ENCODE results near the gene TJP1. TPM values are rescaled to one million over a fixed set of nuclear protein-coding genes. Genes with fewer than 3 reads are reported as not detected.
"Not testable (repeated sequence)": the region's sequence is repeated elsewhere in the genome, so short reads cannot be mapped to it uniquely, and the experiment has no call there.

The TJP1 gene
- total RNA-seq, 4 donors from 2014 or later = 33.2 to 47.2 (median 42.9) TPM

- Histone ChIP-seq H3K27ac (no peak overlapping the region), H3K4me3 (no peak overlapping the region), H3K36me3 (no peaks in the 10 kb centered on the region), H3K9me3 (no peaks in the 10 kb centered on the region), H3K4me1 (peaks cover 0 to 3% of the 10 kb centered on the region in 2 donors), H3K27me3 (peaks cover 4 to 37% (median 11%) of the 10 kb centered on the region in 3 donors)
- intact Hi-C loops (cut with DNase I; ENCODE audit: low total_unique reads) (no loop called here), in situ Hi-C loops (cut with MboI; ENCODE audit: low sequenced_read_pairs in 4 of 4) (no loop called here)
- ATAC-seq (no peak), DNase-seq (no peak)
- TF ChIP-seq POLR2A (IDR thresholded peaks at IDR 0.05) (no peak), CTCF (IDR thresholded peaks at IDR 0.05 in 4 of 5, conservative IDR thresholded peaks at IDR 0.05 in 1 of 5) (no peak)
These were observed 144.3 kb downstream of the TJP1 start for GRCh38 chr15:29677871-29678461.

GRCh38 chr15:29677455-29677854 is 144.8 kb downstream of the TJP1 start:
- Histone ChIP-seq H3K4me3 (no peak overlapping the region), H3K9me3 (no peaks in the 10 kb centered on the region), H3K27me3 (peaks cover 4 to 37% (median 11%) of the 10 kb centered on the region in 3 donors), H3K27ac (no peak overlapping the region), H3K4me1 (peaks cover 0 to 3% of the 10 kb centered on the region in 2 donors), H3K36me3 (no peaks in the 10 kb centered on the region)
- in situ Hi-C loops (cut with MboI; ENCODE audit: low sequenced_read_pairs in 4 of 4) = no loop called here
- ATAC-seq (no peak), DNase-seq (no peak)
- intact Hi-C loops (cut with DNase I; ENCODE audit: low total_unique reads) = no loop called here
- TF ChIP-seq CTCF (IDR thresholded peaks at IDR 0.05 in 4 of 5, conservative IDR thresholded peaks at IDR 0.05 in 1 of 5) = no peak
- TF ChIP-seq POLR2A (IDR thresholded peaks at IDR 0.05) = no peak

- in situ Hi-C loops (cut with MboI; ENCODE audit: low sequenced_read_pairs in 4 of 4) (no loop called here), intact Hi-C loops (cut with DNase I; ENCODE audit: low total_unique reads) (no loop called here)
- ATAC-seq (no peak), DNase-seq (no peak)
- Histone ChIP-seq H3K27ac (no peak overlapping the region), H3K27me3 (peaks cover 4 to 37% (median 11%) of the 10 kb centered on the region in 3 donors), H3K4me1 (peaks cover 0 to 3% of the 10 kb centered on the region in 2 donors), H3K9me3 (no peaks in the 10 kb centered on the region), H3K4me3 (no peak overlapping the region), H3K36me3 (no peaks in the 10 kb centered on the region)
- TF ChIP-seq CTCF (IDR thresholded peaks at IDR 0.05 in 4 of 5, conservative IDR thresholded peaks at IDR 0.05 in 1 of 5) (no peak), POLR2A (IDR thresholded peaks at IDR 0.05) (no peak)
These were observed 145.3 kb downstream of the TJP1 start for GRCh38 chr15:29676961-29677402.

GRCh38 chr15:29676374-29676960 is 145.8 kb downstream of the TJP1 start:
- intact Hi-C loops (cut with DNase I; ENCODE audit: low total_unique reads); in situ Hi-C loops (cut with MboI; ENCODE audit: low sequenced_read_pairs in 4 of 4); ATAC-seq; H3K27ac ChIP-seq; DNase-seq; H3K4me3 ChIP-seq; H3K4me1 ChIP-seq; H3K36me3 ChIP-seq; H3K9me3 ChIP-seq: not testable (repeated sequence)
- peaks cover 4 to 37% (median 11%) of the 10 kb centered on the region in 3 donors for H3K27me3 ChIP-seq

GRCh38 chr15:29675791-29676301 is 146.4 kb downstream of the TJP1 start:
- Histone ChIP-seq H3K27ac (no peak overlapping the region), H3K4me1 (peaks cover 0 to 3% of the 10 kb centered on the region in 2 donors), H3K36me3 (no peaks in the 10 kb centered on the region), H3K4me3 (no peak overlapping the region), H3K9me3 (no peaks in the 10 kb centered on the region), H3K27me3 (peaks cover 4 to 37% (median 11%) of the 10 kb centered on the region in 3 donors)
- intact Hi-C loops (cut with DNase I; ENCODE audit: low total_unique reads) = no loop called here
- DNase-seq = no peak
- TF ChIP-seq CTCF (IDR thresholded peaks at IDR 0.05 in 4 of 5, conservative IDR thresholded peaks at IDR 0.05 in 1 of 5) (no peak), POLR2A (IDR thresholded peaks at IDR 0.05) (no peak)
- ATAC-seq = no peak
- in situ Hi-C loops (cut with MboI; ENCODE audit: low sequenced_read_pairs in 4 of 4) = no loop called here
